H1 (cell line): ENCODE measurements around the gene IL17D. TPM values are rescaled to one million over a fixed set of nuclear protein-coding genes. Genes with fewer than 3 reads are reported as not detected.

Experiments used
- CTCF ChIA-PET: fragments of 300-600 bp; sonication (Branson Sonifier 250); formaldehyde crosslinking; loops from one replicate; lab custom pipeline; 2021; ENCODE audit not compliant: partially characterized antibody; lab: Charles Lee
- POLR2A ChIA-PET: fragments of 300-600 bp; sonication (Branson Sonifier 250); formaldehyde crosslinking; loops from one replicate; lab custom pipeline; 2021; ENCODE audit warnings: inconsistent platforms; ENCODE audit not compliant: partially characterized antibody; lab: Charles Lee
- DNase-seq, 2 experiments: peaks; one replicate each; pipeline versions ENCODE4 v3.0.0 to v3.0.0-alpha.2; 2010 to 2022; ENCODE audit warnings: low spot score in 2 of 2, low read depth in 1 of 2, mixed read lengths in 1 of 2
- FAIRE-seq: peaks from 2 replicates; lab custom pipeline; 2011; peaks lifted over from hg19 to GRCh38; lab: Jason Lieb, UNC
- H2AFZ ChIP-seq: 2 replicates; pipeline ENCODE4 v1.8.1; 2012; ENCODE audit warnings: low read length, inconsistent platforms
- H2AK5ac ChIP-seq: 2 replicates; pipeline ENCODE4 v1.6.1; 2013; ENCODE audit warnings: low read depth, low read length
- H2BK120ac ChIP-seq: replicated peaks from 2 replicates; pipeline ENCODE3; 2013; ENCODE audit warnings: low read depth, low read length, inconsistent platforms
- H2BK12ac ChIP-seq: 2 replicates; pipeline ENCODE4 v1.6.1; 2013; ENCODE audit warnings: low read depth, low read length
- H2BK15ac ChIP-seq: 2 replicates; pipeline ENCODE4 v1.6.1; 2013; ENCODE audit warnings: low read length
- H2BK20ac ChIP-seq: 2 replicates; pipeline ENCODE4 v1.6.1; 2013; ENCODE audit warnings: low read length
- H2BK5ac ChIP-seq: 2 replicates; pipeline ENCODE4 v1.6.1; 2013; ENCODE audit warnings: low read depth, low read length
- H3K14ac ChIP-seq: 2 replicates; pipeline ENCODE4 v1.6.1; 2013; ENCODE audit warnings: inconsistent platforms; ENCODE audit not compliant: insufficient read length
- H3K18ac ChIP-seq: 2 replicates; pipeline ENCODE4 v1.6.1; 2013; ENCODE audit warnings: low read length; ENCODE audit errors: extremely low read depth
- H3K23ac ChIP-seq: 2 replicates; pipeline ENCODE4 v1.6.1; 2013; ENCODE audit warnings: inconsistent platforms; ENCODE audit not compliant: insufficient read length
- H3K23me2 ChIP-seq: 2 replicates; pipeline ENCODE4 v1.6.1; 2013; ENCODE audit warnings: low read depth, low read length
- H3K27ac ChIP-seq: 2 replicates; pipeline ENCODE4 v1.6.1; 2011; ENCODE audit warnings: low read depth, low read length, inconsistent platforms
- H3K27me3 ChIP-seq, 4 experiments: replicated peaks in 1 of 4; 1 replicate in 1 of 4; 2 replicates in 3 of 4; pipeline versions ENCODE4 v1.6.1 to v1.8.1; 2011 to 2013; ENCODE audit warnings: low read length in 3 of 4, mild to moderate bottlenecking in 3 of 4, inconsistent platforms in 2 of 4, mixed read lengths in 2 of 4, moderate library complexity in 1 of 4; ENCODE audit not compliant: control insufficient read depth in 3 of 4, insufficient read depth in 3 of 4; ENCODE audit errors: extremely low read depth in 1 of 4
- H3K36me3 ChIP-seq, 4 experiments: 2 replicates each; pipeline versions ENCODE4 v1.6.1 to v1.8.1; 2011 to 2013; ENCODE audit warnings: mild to moderate bottlenecking in 4 of 4, low read length in 3 of 4, moderate library complexity in 2 of 4, control low read depth in 1 of 4, inconsistent platforms in 1 of 4; ENCODE audit not compliant: insufficient read depth in 4 of 4, control insufficient read depth in 2 of 4
- H3K4ac ChIP-seq: replicated peaks from 2 replicates; pipeline ENCODE3; 2013; ENCODE audit warnings: low read length, low read depth, mixed read lengths, inconsistent platforms; ENCODE audit not compliant: insufficient read length
- H3K4me1 ChIP-seq, 4 experiments: replicated peaks in 1 of 4; 1 replicate in 1 of 4; 2 replicates in 3 of 4; pipeline versions ENCODE4 v1.6.1 to v1.8.1; 2011 to 2013; ENCODE audit warnings: low read length in 3 of 4, inconsistent platforms in 2 of 4, mixed read lengths in 1 of 4; ENCODE audit not compliant: insufficient read depth in 4 of 4, control insufficient read depth in 3 of 4
- H3K4me2 ChIP-seq, 2 experiments: 2 replicates each; pipeline versions ENCODE4 v1.6.1 to v1.8.1; 2011 to 2013; ENCODE audit warnings: low read depth in 2 of 2, low read length in 2 of 2, control low read depth in 1 of 2, inconsistent platforms in 1 of 2, mild to moderate bottlenecking in 1 of 2; ENCODE audit not compliant: insufficient read depth in 1 of 2
- H3K4me3 ChIP-seq, 4 experiments: fragments of 200-600, 300-600 bp in 1 of 4; sonication (generic), shearing (Covaris generic), sonication (Bioruptor Twin) in 1 of 4; 2 replicates each; pipeline versions ENCODE4 v1.5.1 to v1.8.1; 2011 to 2016; ENCODE audit warnings: low read length in 4 of 4, low read depth in 3 of 4, control low read depth in 2 of 4, inconsistent platforms in 2 of 4, mild to moderate bottlenecking in 2 of 4, mixed read lengths in 1 of 4, moderate library complexity in 1 of 4; ENCODE audit not compliant: insufficient read depth in 2 of 4; ENCODE audit errors: extremely low read depth in 1 of 4
- H3K56ac ChIP-seq: replicated peaks from 2 replicates; pipeline ENCODE3; 2013; ENCODE audit warnings: low read depth, mild to moderate bottlenecking, mixed read lengths, low read length, inconsistent platforms; ENCODE audit not compliant: insufficient read length
- H3K79me1 ChIP-seq: 2 replicates; pipeline ENCODE4 v1.6.1; 2013; ENCODE audit warnings: low read depth, low read length, control low read depth
- H3K79me2 ChIP-seq, 2 experiments: 2 replicates each; pipeline versions ENCODE4 v1.6.1 to v1.8.1; 2012 to 2013; ENCODE audit warnings: low read length in 2 of 2, mild to moderate bottlenecking in 2 of 2, inconsistent platforms in 1 of 2; ENCODE audit not compliant: insufficient read depth in 2 of 2, control insufficient read depth in 1 of 2
- H3K9ac ChIP-seq, 4 experiments: replicated peaks in 1 of 4; 1 replicate in 1 of 4; 2 replicates in 3 of 4; pipeline versions ENCODE4 v1.6.1 to v1.8.1; 2011 to 2013; ENCODE audit warnings: low read depth in 3 of 4, low read length in 3 of 4, control low read depth in 2 of 4, mild to moderate bottlenecking in 2 of 4, moderate library complexity in 2 of 4, inconsistent platforms in 1 of 4; ENCODE audit errors: extremely low read depth in 1 of 4
- H3K9me3 ChIP-seq, 2 experiments: 2 replicates each; pipeline versions ENCODE4 v1.6.1 to v1.8.1; 2012 to 2013; ENCODE audit warnings: mild to moderate bottlenecking in 2 of 2, moderate library complexity in 2 of 2, control low read depth in 1 of 2, inconsistent platforms in 1 of 2, low read depth in 1 of 2, low read length in 1 of 2, mixed read lengths in 1 of 2; ENCODE audit not compliant: insufficient read depth in 2 of 2
- H4K20me1 ChIP-seq, 2 experiments: replicated peaks in 1 of 2; 2 replicates each; pipeline versions ENCODE3 to v1.8.1; 2011 to 2013; ENCODE audit warnings: inconsistent platforms in 2 of 2, low read length in 2 of 2, mild to moderate bottlenecking in 1 of 2; ENCODE audit not compliant: insufficient read depth in 2 of 2, control insufficient read depth in 1 of 2
- H4K5ac ChIP-seq: 2 replicates; pipeline ENCODE4 v1.6.1; 2013; ENCODE audit warnings: low read length, low read depth, mixed read lengths, inconsistent platforms; ENCODE audit not compliant: insufficient read length
- H4K8ac ChIP-seq: 2 replicates; pipeline ENCODE4 v1.8.0; 2013; ENCODE audit warnings: mild to moderate bottlenecking, moderate library complexity, low read length, inconsistent platforms; ENCODE audit not compliant: insufficient read depth; ENCODE audit errors: extremely low read depth
- H4K91ac ChIP-seq: replicated peaks from 2 replicates; pipeline ENCODE3; 2013; ENCODE audit warnings: low read length, mixed read lengths, inconsistent platforms; ENCODE audit not compliant: insufficient read length
- BCL11A ChIP-seq, 2 experiments: IDR thresholded peaks; one replicate each; pipeline ENCODE4 v1.6.1; 2011; ENCODE audit warnings: low read depth in 2 of 2, low read length in 2 of 2, mild to moderate bottlenecking in 2 of 2
- CHD2 ChIP-seq: IDR thresholded peaks from 2 replicates; pipeline ENCODE4 v1.6.1; 2012; ENCODE audit warnings: low read length, improper control_type of control experiment
- EZH2 ChIP-seq: fragments of 200-600 bp; sonication (generic); IDR thresholded peaks from 2 replicates; pipeline ENCODE4 v1.7.1; 2012; ENCODE audit warnings: low read depth, mild to moderate bottlenecking, moderate library complexity, low read length, inconsistent platforms; ENCODE audit not compliant: severe bottlenecking
- GTF2F1 ChIP-seq: IDR thresholded peaks from 2 replicates; pipeline ENCODE4 v1.6.1; 2012; ENCODE audit warnings: low read depth, low read length, improper control_type of control experiment, borderline replicate concordance
- KDM5A ChIP-seq: fragments of 200-600 bp; IDR thresholded peaks from 2 replicates; pipeline ENCODE4 v1.7.1; 2012; ENCODE audit warnings: mild to moderate bottlenecking, low read length, inconsistent platforms, mixed read lengths
- MAX ChIP-seq: IDR thresholded peaks from 2 replicates; pipeline ENCODE4 v1.6.1; 2012; ENCODE audit warnings: inconsistent platforms
- NANOG ChIP-seq: IDR thresholded peaks from 2 replicates; pipeline ENCODE4 v1.6.1; 2011; ENCODE audit warnings: low read length, low read depth, mild to moderate bottlenecking, inconsistent platforms; ENCODE audit not compliant: insufficient read depth, poor library complexity, severe bottlenecking
- TAF1 ChIP-seq: IDR thresholded peaks from 2 replicates; pipeline ENCODE4 v1.6.1; 2011; ENCODE audit warnings: mild to moderate bottlenecking, low read depth, low read length
- TBP ChIP-seq: IDR thresholded peaks from 2 replicates; pipeline ENCODE4 v1.6.1; 2011; ENCODE audit warnings: low read depth, low read length, improper control_type of control experiment
- USF2 ChIP-seq: IDR thresholded peaks from 2 replicates; pipeline ENCODE4 v1.6.1; 2011; ENCODE audit warnings: low read length, improper control_type of control experiment
- WGBS, 2 experiments: shearing (Covaris generic) in 1 of 2; methylation state at CpG; one replicate each; pipeline versions ENCODE4 v1.1.6 to v1.1.7; 2013 to 2015; ENCODE audit warnings: low lambda C conversion rate in 2 of 2, mixed read lengths in 2 of 2, inconsistent platforms in 1 of 2, low coverage in 1 of 2, missing lambda C conversion rate in 1 of 2; ENCODE audit not compliant: insufficient replicate concordance in 2 of 2, insufficient coverage in 1 of 2, insufficient read length in 1 of 2; ENCODE audit errors: extremely low coverage in 1 of 2, missing lambda C conversion rate in 1 of 2; 5-methylcytosine and 5-hydroxymethylcytosine counted together
- polyA plus RNA-seq, 7 experiments: library from polyadenylated mRNA; depleted of rRNA in 3 of 7; stranded (reverse) in 5 of 7; unstranded in 2 of 7; fragments of >200 nt in 5 of 7; fragments of 200-250 nt in 2 of 7; gene quantifications; 1 replicate in 5 of 7; 2 replicates in 1 of 7; 4 replicates in 1 of 7; pipeline versions ENCODE4 v1.2.1 to v1.2.3, GENCODE V29; 2011 to 2013; ENCODE audit warnings: missing spikeins in 2 of 7, mixed read lengths in 2 of 7
- total RNA-seq: library from RNA; stranded (reverse); fragmentation: NEBNext Ultra II Directional; extraction: Animal tissue kit (Norgen Biotek cat#: 25700); gene quantifications from 2 replicates; pipeline ENCODE4 v1.2.1, GENCODE V29; 2021

IL17D gene
- total and polyA plus RNA-seq, 2 of the 8 experiments (the other 6 are each of a cell fraction or from before 2014, with no cell fraction given), result 0.56 to 0.59 TPM

- no peak overlapping the region for H3K23ac ChIP-seq
- H3K79me1 ChIP-seq, result no peaks in the 10 kb centered on the region
- H2BK12ac ChIP-seq, result no peak overlapping the region
- no peak overlapping the region for H3K27ac ChIP-seq
- no peaks in the 10 kb centered on the region for H3K36me3 ChIP-seq
- DNase-seq (no peak), FAIRE-seq (no peak)
- H4K8ac ChIP-seq, result no peak overlapping the region
- no peak overlapping the region for H4K91ac ChIP-seq
- H2AFZ ChIP-seq, result no peak overlapping the region
- no peak overlapping the region for H3K9ac ChIP-seq
- ChIA-PET CTCF (interaction anchor here (0.6 to 4.3 kb wide), 7 partner anchors 9 to 343 kb away, joined by 3 to 26 read pairs (median 3); no protein-coding TSS in a partner anchor), POLR2A (interaction anchor here (1.3 kb wide), 1 partner anchor 60 kb away, joined by 3 read pairs; the partner anchor contains the start of gene EEF1AKMT1)
- no peak overlapping the region for H3K4me3 ChIP-seq
- no peak overlapping the region for H3K18ac ChIP-seq
- no peak overlapping the region for H2BK5ac ChIP-seq
- H3K23me2 ChIP-seq, result peaks cover 4% of the 10 kb centered on the region; the same call in 1 of the 2 replicates
- no peak overlapping the region for H3K56ac ChIP-seq
- no peak overlapping the region for H2BK15ac ChIP-seq
- 84% methylated on average over 11 of the region's 11 CpGs; no CpG with 5 or more reads in 1 of the 2 experiments for WGBS, 2 experiments
- no peak overlapping the region for H3K4ac ChIP-seq
- no peak overlapping the region for H2BK20ac ChIP-seq
- H4K20me1 ChIP-seq, result peaks cover 0 to under 1% of the 10 kb centered on the region in 2 experiments
- H3K27me3 ChIP-seq, result no peaks in the 10 kb centered on the region
- H4K5ac ChIP-seq, result no peak overlapping the region
- no peaks in the 10 kb centered on the region; a peak in 1 of 4 replicates for H3K9me3 ChIP-seq
- H2AK5ac ChIP-seq, result no peak overlapping the region
- H3K4me2 ChIP-seq, result no peak overlapping the region; a peak in 1 of 4 replicates
- peaks cover 2 to 9% (median 6%) of the 10 kb centered on the region in 4 experiments; a peak in 4 of 7 replicates for H3K4me1 ChIP-seq
- H3K79me2 ChIP-seq, result no peaks in the 10 kb centered on the region
- no peak overlapping the region for H2BK120ac ChIP-seq
- no peak overlapping the region for H3K14ac ChIP-seq
- TF ChIP-seq TAF1 (no peak), TBP (no peak), MAX (no peak), CHD2 (no peak), KDM5A (no peak), GTF2F1 (no peak), EZH2 (no peak), NANOG (no peak), USF2 (no peak), BCL11A (IDR thresholded peaks at IDR 0.05; ENCODE audit: low read depth in 2 of 2, low read length in 2 of 2) (no peak)
Measured at GRCh38 chr13:20713751-20714150, 10.3 kb downstream of the IL17D start.
